Nephron (organoid): ENCODE measurements around the gene CD40LG.

Source experiments
- H3K27ac Mint-ChIP-seq, 3 experiments: 2 replicates each; pipeline ENCODE4 v1.8.0; 2020; ENCODE audit warnings: mixed read lengths in 3 of 3, mild to moderate bottlenecking in 2 of 3, moderate library complexity in 1 of 3
- H3K27me3 Mint-ChIP-seq: 2 replicates; pipeline ENCODE4 v1.8.0; 2021; ENCODE audit warnings: low read depth, mild to moderate bottlenecking, moderate library complexity, mixed read lengths
- H3K36me3 Mint-ChIP-seq: 2 replicates; pipeline ENCODE4 v1.8.0; 2020; ENCODE audit warnings: low read depth, mixed read lengths
- H3K4me1 Mint-ChIP-seq: 2 replicates; pipeline ENCODE4 v1.8.0; 2020; ENCODE audit warnings: mixed read lengths
- H3K4me3 Mint-ChIP-seq, 3 experiments: 2 replicates each; pipeline ENCODE4 v1.8.0; 2020; ENCODE audit warnings: mild to moderate bottlenecking in 3 of 3, mixed read lengths in 3 of 3, moderate library complexity in 2 of 3
- H3K9me3 Mint-ChIP-seq: 2 replicates; pipeline ENCODE4 v1.8.0; 2020; ENCODE audit warnings: mixed read lengths
- CTCF ChIP-seq, 3 experiments: fragments of 200-600 bp; sonication (generic); IDR thresholded peaks; one replicate each; pipeline ENCODE4 v1.5.0; 2021; ENCODE audit warnings: antibody characterized with exemption in 3 of 3; ENCODE audit not compliant: unreplicated experiment in 3 of 3

Gene CD40LG

GRCh38 chrX:136691028-136691809 lies 43.3 kb downstream of the CD40LG start:
- no peak overlapping the region for H3K27ac Mint-ChIP-seq

GRCh38 chrX:136692271-136692670 lies 44.3 kb downstream of the CD40LG start:
- no peaks in the 10 kb centered on the region for H3K27me3 Mint-ChIP-seq
- no peak overlapping the region for H3K27ac Mint-ChIP-seq
- H3K9me3 Mint-ChIP-seq = peaks cover 4% of the 10 kb centered on the region
- no peaks in the 10 kb centered on the region for H3K36me3 Mint-ChIP-seq
- H3K4me1 Mint-ChIP-seq = peaks cover 8% of the 10 kb centered on the region
- no peak overlapping the region for H3K4me3 Mint-ChIP-seq
- TF ChIP-seq CTCF (IDR thresholded peaks at IDR 0.05; ENCODE audit: unreplicated experiment in 3 of 3) = no peak

More at GRCh38 chrX:136691028-136691809, 43.3 kb downstream of the CD40LG start:
- Mint-ChIP-seq H3K4me3 (no peak overlapping the region), H3K36me3 (no peaks in the 10 kb centered on the region), H3K9me3 (peaks cover 2% of the 10 kb centered on the region), H3K27me3 (no peaks in the 10 kb centered on the region), H3K4me1 (peaks cover 8% of the 10 kb centered on the region)
- no peak for TF ChIP-seq CTCF (IDR thresholded peaks at IDR 0.05; ENCODE audit: unreplicated experiment in 3 of 3)

GRCh38 chrX:136694431-136695087 lies 46.6 kb downstream of the CD40LG start:
- no peaks in the 10 kb centered on the region for H3K36me3 Mint-ChIP-seq
- H3K27me3 Mint-ChIP-seq = no peaks in the 10 kb centered on the region
- peak overlapping the region in 2 of 3 experiments; percentile 1 to 21 for H3K4me3 Mint-ChIP-seq
- H3K9me3 Mint-ChIP-seq = peaks cover 9% of the 10 kb centered on the region
- TF ChIP-seq CTCF (IDR thresholded peaks at IDR 0.05; ENCODE audit: unreplicated experiment in 3 of 3) = peak; percentile 65 to 72 (median 69)
- H3K27ac Mint-ChIP-seq = peak overlapping the region; percentile 20 to 62 (median 52)
- H3K4me1 Mint-ChIP-seq = peaks cover 8% of the 10 kb centered on the region

GRCh38 chrX:136697156-136697555 lies 49.2 kb downstream of the CD40LG start:
- no peak for TF ChIP-seq CTCF (IDR thresholded peaks at IDR 0.05; ENCODE audit: unreplicated experiment in 3 of 3)
- H3K4me3 Mint-ChIP-seq = no peak overlapping the region

GRCh38 chrX:136708348-136708747 lies 60.4 kb downstream of the CD40LG start:
- Mint-ChIP-seq H3K36me3 (no peaks in the 10 kb centered on the region), H3K9me3 (no peaks in the 10 kb centered on the region), H3K4me3 (no peak overlapping the region), H3K27ac (no peak overlapping the region), H3K27me3 (no peaks in the 10 kb centered on the region), H3K4me1 (no peaks in the 10 kb centered on the region)
- TF ChIP-seq CTCF (IDR thresholded peaks at IDR 0.05; ENCODE audit: unreplicated experiment in 3 of 3) = peak; percentile 26 to 42 (median 29)

More at GRCh38 chrX:136697156-136697555, 49.2 kb downstream of the CD40LG start:
- Mint-ChIP-seq H3K4me1 (peaks cover 8% of the 10 kb centered on the region), H3K27me3 (no peaks in the 10 kb centered on the region), H3K9me3 (peaks cover 20% of the 10 kb centered on the region), H3K27ac (no peak overlapping the region), H3K36me3 (peaks cover 5% of the 10 kb centered on the region)
